T-helper 1 cell treated with Interleukin-12 subunit alpha and Interleukin-12 subunit beta and Interleukin-4 antibody, amounts not matched to agents 30 μg/mL and 1 μg/mL, for 36 hours (primary cell): ENCODE results near the gene TXNRD3.
"Not testable (repeated sequence)": the region's sequence is repeated elsewhere in the genome, so short reads cannot be mapped to it uniquely, and the experiment has no call there.

Source experiments
- H3K27ac Mint-ChIP-seq: one replicate; pipeline ENCODE4 v1.8.0; 2021; ENCODE audit warnings: mild to moderate bottlenecking, mixed read lengths
- H3K27me3 Mint-ChIP-seq: one replicate; pipeline ENCODE4 v1.8.0; 2021; ENCODE audit warnings: low read depth, mixed read lengths
- H3K36me3 Mint-ChIP-seq: one replicate; pipeline ENCODE4 v1.8.0; 2021; ENCODE audit warnings: low read depth, mixed read lengths
- H3K4me1 Mint-ChIP-seq: one replicate; pipeline ENCODE4 v1.8.0; 2021; ENCODE audit warnings: low read depth, mixed read lengths
- H3K4me3 Mint-ChIP-seq: one replicate; pipeline ENCODE4 v1.8.0; 2021; ENCODE audit warnings: mild to moderate bottlenecking, moderate library complexity, mixed read lengths
- H3K9me3 Mint-ChIP-seq: one replicate; pipeline ENCODE4 v1.8.0; 2021; ENCODE audit warnings: mixed read lengths

The TXNRD3 gene

GRCh38 chr3:126607214-126607908, 47.6 kb downstream of the TXNRD3 start:
- Mint-ChIP-seq H3K27ac (no peak overlapping the region), H3K27me3 (peaks cover 5% of the 10 kb centered on the region), H3K4me3 (no peak overlapping the region), H3K9me3 (no peaks in the 10 kb centered on the region), H3K4me1 (peaks cover 6% of the 10 kb centered on the region), H3K36me3 (no peaks in the 10 kb centered on the region)

- Mint-ChIP-seq H3K9me3 (no peaks in the 10 kb centered on the region), H3K27ac (no peak overlapping the region), H3K36me3 (no peaks in the 10 kb centered on the region), H3K4me1 (peaks cover 4% of the 10 kb centered on the region), H3K27me3 (peaks cover 13% of the 10 kb centered on the region), H3K4me3 (no peak overlapping the region)
Observed at GRCh38 chr3:126606001-126606400, 48.9 kb downstream of the TXNRD3 start.

GRCh38 chr3:126604691-126605090, 50.2 kb downstream of the TXNRD3 start:
- Mint-ChIP-seq H3K9me3 (no peaks in the 10 kb centered on the region), H3K27me3 (peaks cover 22% of the 10 kb centered on the region), H3K4me3 (no peak overlapping the region), H3K4me1 (peaks cover 4% of the 10 kb centered on the region), H3K27ac (no peak overlapping the region), H3K36me3 (no peaks in the 10 kb centered on the region)

GRCh38 chr3:126599101-126599500, 55.8 kb downstream of the TXNRD3 start:
- Mint-ChIP-seq H3K4me3 (no peak overlapping the region), H3K36me3 (no peaks in the 10 kb centered on the region), H3K9me3 (no peaks in the 10 kb centered on the region), H3K27ac (no peak overlapping the region), H3K27me3 (peaks cover 22% of the 10 kb centered on the region), H3K4me1 (no peaks in the 10 kb centered on the region)

GRCh38 chr3:126595479-126595878, 59.4 kb downstream of the TXNRD3 start:
- not testable (repeated sequence) for H3K36me3 Mint-ChIP-seq, H3K27me3 Mint-ChIP-seq, H3K9me3 Mint-ChIP-seq, H3K27ac Mint-ChIP-seq, H3K4me3 Mint-ChIP-seq, H3K4me1 Mint-ChIP-seq

- not testable (repeated sequence) for H3K36me3 Mint-ChIP-seq, H3K27ac Mint-ChIP-seq, H3K4me1 Mint-ChIP-seq, H3K9me3 Mint-ChIP-seq, H3K4me3 Mint-ChIP-seq, H3K27me3 Mint-ChIP-seq
Observed at GRCh38 chr3:126591515-126591914, 63.4 kb downstream of the TXNRD3 start.

- no peaks in the 10 kb centered on the region for H3K9me3 Mint-ChIP-seq
- H3K36me3 Mint-ChIP-seq, result no peaks in the 10 kb centered on the region
- peaks cover 18% of the 10 kb centered on the region for H3K27me3 Mint-ChIP-seq
- no peak overlapping the region for H3K4me3 Mint-ChIP-seq
- no peaks in the 10 kb centered on the region for H3K4me1 Mint-ChIP-seq
- H3K27ac Mint-ChIP-seq, result no peak overlapping the region
Observed at GRCh38 chr3:126582311-126582710, 72.6 kb downstream of the TXNRD3 start.

- Mint-ChIP-seq H3K4me1 (no peaks in the 10 kb centered on the region), H3K4me3 (no peak overlapping the region), H3K27ac (no peak overlapping the region), H3K9me3 (no peaks in the 10 kb centered on the region), H3K36me3 (no peaks in the 10 kb centered on the region), H3K27me3 (peaks cover 18% of the 10 kb centered on the region)
Observed at GRCh38 chr3:126581569-126581968, 73.4 kb downstream of the TXNRD3 start.

- no peak overlapping the region for H3K4me3 Mint-ChIP-seq
- H3K9me3 Mint-ChIP-seq, result no peaks in the 10 kb centered on the region
- no peak overlapping the region for H3K27ac Mint-ChIP-seq
- no peaks in the 10 kb centered on the region for H3K4me1 Mint-ChIP-seq
- H3K27me3 Mint-ChIP-seq, result peaks cover 18% of the 10 kb centered on the region
- H3K36me3 Mint-ChIP-seq, result no peaks in the 10 kb centered on the region
Observed at GRCh38 chr3:126580746-126581145, 74.2 kb downstream of the TXNRD3 start.

GRCh38 chr3:126578702-126579101, 76.2 kb downstream of the TXNRD3 start:
- H3K27ac Mint-ChIP-seq, result no peak overlapping the region
- no peaks in the 10 kb centered on the region for H3K36me3 Mint-ChIP-seq
- H3K4me3 Mint-ChIP-seq, result no peak overlapping the region
- peaks cover 14% of the 10 kb centered on the region for H3K27me3 Mint-ChIP-seq
- H3K9me3 Mint-ChIP-seq, result no peaks in the 10 kb centered on the region
- no peaks in the 10 kb centered on the region for H3K4me1 Mint-ChIP-seq

- H3K4me1 Mint-ChIP-seq, result no peaks in the 10 kb centered on the region
- no peaks in the 10 kb centered on the region for H3K9me3 Mint-ChIP-seq
- peaks cover 13% of the 10 kb centered on the region for H3K27me3 Mint-ChIP-seq
- H3K4me3 Mint-ChIP-seq, result no peak overlapping the region
- no peak overlapping the region for H3K27ac Mint-ChIP-seq
- no peaks in the 10 kb centered on the region for H3K36me3 Mint-ChIP-seq
Observed at GRCh38 chr3:126577261-126577660, 77.7 kb downstream of the TXNRD3 start.

GRCh38 chr3:126573492-126574117, 81.3 kb downstream of the TXNRD3 start:
- Mint-ChIP-seq H3K9me3 (no peaks in the 10 kb centered on the region), H3K4me1 (no peaks in the 10 kb centered on the region), H3K27ac (no peak overlapping the region), H3K27me3 (no peaks in the 10 kb centered on the region), H3K4me3 (no peak overlapping the region), H3K36me3 (no peaks in the 10 kb centered on the region)

GRCh38 chr3:126571078-126571477, 83.8 kb downstream of the TXNRD3 start:
- Mint-ChIP-seq H3K4me3 (no peak overlapping the region), H3K36me3 (no peaks in the 10 kb centered on the region), H3K9me3 (no peaks in the 10 kb centered on the region), H3K4me1 (no peaks in the 10 kb centered on the region), H3K27me3 (peaks cover 5% of the 10 kb centered on the region), H3K27ac (no peak overlapping the region)

- H3K9me3 Mint-ChIP-seq, result no peaks in the 10 kb centered on the region
- no peaks in the 10 kb centered on the region for H3K36me3 Mint-ChIP-seq
- H3K27me3 Mint-ChIP-seq, result peaks cover 6% of the 10 kb centered on the region
- H3K4me1 Mint-ChIP-seq, result no peaks in the 10 kb centered on the region
- no peak overlapping the region for H3K4me3 Mint-ChIP-seq
- no peak overlapping the region for H3K27ac Mint-ChIP-seq
Observed at GRCh38 chr3:126570103-126570541, 84.8 kb downstream of the TXNRD3 start.

GRCh38 chr3:126569390-126569975, 85.4 kb downstream of the TXNRD3 start:
- Mint-ChIP-seq H3K4me1 (no peaks in the 10 kb centered on the region), H3K36me3 (no peaks in the 10 kb centered on the region), H3K4me3 (no peak overlapping the region), H3K27ac (no peak overlapping the region), H3K9me3 (no peaks in the 10 kb centered on the region), H3K27me3 (peaks cover 6% of the 10 kb centered on the region)
